NCI-H82 (cell line): ENCODE data around the gene CCDC47.

Source experiments
- DNase-seq: peaks from one replicate; lab custom pipeline; 2025; lab: John Stamatoyannopoulos, UW

The CCDC47 gene

GRCh38 chr17:63785556-63785955 lies 12.2 kb upstream of the CCDC47 start:
- no peak for DNase-seq

GRCh38 chr17:63783522-63783921 lies 10.1 kb upstream of the CCDC47 start:
- no peak for DNase-seq

GRCh38 chr17:63780928-63781327 lies 7.5 kb upstream of the CCDC47 start:
- DNase-seq: no peak

GRCh38 chr17:63780507-63780906 lies 7.1 kb upstream of the CCDC47 start:
- DNase-seq: no peak

- DNase-seq: peak; percentile 45
Observed at GRCh38 chr17:63775420-63775819, 2.0 kb upstream of the CCDC47 start.

- peak; percentile 33 for DNase-seq
Observed at GRCh38 chr17:63774969-63775265, 1.5 kb upstream of the CCDC47 start.

- DNase-seq: peak; percentile 76
Observed at GRCh38 chr17:63774141-63774968, 958 bp upstream of the CCDC47 start, which contains the start of gene DDX42. Gene DDX42 (plus strand): TSS chr17:63774170. CDS start chr17:63787050, 12,880 bp downstream.

- peak; percentile 41 for DNase-seq
Observed at GRCh38 chr17:63772801-63773271, 561 bp downstream of the CCDC47 start.

- no peak for DNase-seq
Observed at GRCh38 chr17:63768433-63768832, 5.0 kb downstream of the CCDC47 start.

GRCh38 chr17:63766754-63767153 lies 6.6 kb downstream of the CCDC47 start:
- DNase-seq: no peak

GRCh38 chr17:63764716-63765115 lies 8.7 kb downstream of the CCDC47 start:
- no peak for DNase-seq

- DNase-seq: no peak
Observed at GRCh38 chr17:63762161-63763078, 11.0 kb downstream of the CCDC47 start.

- no peak for DNase-seq
Observed at GRCh38 chr17:63760771-63761539, 12.4 kb downstream of the CCDC47 start.

- DNase-seq: no peak
Observed at GRCh38 chr17:63758428-63758827, 15.0 kb downstream of the CCDC47 start.

- no peak for DNase-seq
Observed at GRCh38 chr17:63754046-63754445, 19.4 kb downstream of the CCDC47 start.

- no peak for DNase-seq
Observed at GRCh38 chr17:63753215-63753614, 20.2 kb downstream of the CCDC47 start.

- no peak for DNase-seq
Observed at GRCh38 chr17:63752707-63753106, 20.7 kb downstream of the CCDC47 start.

GRCh38 chr17:63751806-63752205 lies 21.6 kb downstream of the CCDC47 start:
- no peak for DNase-seq

- DNase-seq: peak; percentile 99
Observed at GRCh38 chr17:63741408-63742173, 31.8 kb downstream of the CCDC47 start, which contains the start of gene STRADA. Gene STRADA (minus strand): TSS chr17:63741799. CDS start chr17:63728369, 13,430 bp downstream.

GRCh38 chr17:63741143-63741407 lies 32.3 kb downstream of the CCDC47 start:
- no peak for DNase-seq

- DNase-seq: peak; percentile 34
Observed at GRCh38 chr17:63740464-63741142, 32.8 kb downstream of the CCDC47 start.
